Activated naive CD8-positive, alpha-beta T cell treated with anti-CD3 and anti-CD28 coated beads, Interleukin-2, amount 10 ng/mL, durations not matched to agents 7 days and 5 days (primary cell): ENCODE data around the gene TNFRSF1B. TPM values are rescaled to one million over a fixed set of nuclear protein-coding genes. Genes with fewer than 3 reads are reported as not detected.
A peak's percentile ranks its signal among the peaks of the same experiment; 100 is the strongest.

Experiments
- ATAC-seq: fragments of 150-1000 bp; cut with Tn5 transposase; one replicate; pipeline ENCODE4 v1.10.0; 2021; ENCODE audit warnings: low read depth, moderate library complexity
- POLR2A ChIA-PET: fragments of 350-600 bp; sonication (Branson Sonifier 250); formaldehyde crosslinking; loops from one replicate; lab custom pipeline; 2021; ENCODE audit warnings: antibody characterized with exemption; lab: Charles Lee
- DNase-seq: peaks from one replicate; pipeline ENCODE4 v3.0.0; 2021
- H3K27ac Mint-ChIP-seq: one replicate; pipeline ENCODE4 v1.8.0; 2022; ENCODE audit warnings: mild to moderate bottlenecking, mixed read lengths
- H3K27me3 Mint-ChIP-seq: one replicate; pipeline ENCODE4 v1.8.0; 2022; ENCODE audit warnings: mild to moderate bottlenecking, moderate library complexity, mixed read lengths
- H3K36me3 Mint-ChIP-seq: one replicate; pipeline ENCODE4 v1.8.0; 2021; ENCODE audit warnings: mild to moderate bottlenecking, mixed read lengths
- H3K4me1 Mint-ChIP-seq: one replicate; pipeline ENCODE4 v1.8.0; 2021; ENCODE audit warnings: mixed read lengths
- H3K4me3 Mint-ChIP-seq: one replicate; pipeline ENCODE4 v1.8.0; 2022; ENCODE audit warnings: mild to moderate bottlenecking, moderate library complexity, mixed read lengths
- H3K9me3 Mint-ChIP-seq: one replicate; pipeline ENCODE4 v1.8.0; 2021; ENCODE audit warnings: mixed read lengths
- total RNA-seq, 2 experiments: library from RNA; stranded (reverse); gene quantifications; one replicate each; pipeline ENCODE4 v1.2.3, GENCODE V29; 2021

The TNFRSF1B gene
- total RNA-seq, 2 experiments from 2014 or later, result 215 to 246 TPM

DNA sequence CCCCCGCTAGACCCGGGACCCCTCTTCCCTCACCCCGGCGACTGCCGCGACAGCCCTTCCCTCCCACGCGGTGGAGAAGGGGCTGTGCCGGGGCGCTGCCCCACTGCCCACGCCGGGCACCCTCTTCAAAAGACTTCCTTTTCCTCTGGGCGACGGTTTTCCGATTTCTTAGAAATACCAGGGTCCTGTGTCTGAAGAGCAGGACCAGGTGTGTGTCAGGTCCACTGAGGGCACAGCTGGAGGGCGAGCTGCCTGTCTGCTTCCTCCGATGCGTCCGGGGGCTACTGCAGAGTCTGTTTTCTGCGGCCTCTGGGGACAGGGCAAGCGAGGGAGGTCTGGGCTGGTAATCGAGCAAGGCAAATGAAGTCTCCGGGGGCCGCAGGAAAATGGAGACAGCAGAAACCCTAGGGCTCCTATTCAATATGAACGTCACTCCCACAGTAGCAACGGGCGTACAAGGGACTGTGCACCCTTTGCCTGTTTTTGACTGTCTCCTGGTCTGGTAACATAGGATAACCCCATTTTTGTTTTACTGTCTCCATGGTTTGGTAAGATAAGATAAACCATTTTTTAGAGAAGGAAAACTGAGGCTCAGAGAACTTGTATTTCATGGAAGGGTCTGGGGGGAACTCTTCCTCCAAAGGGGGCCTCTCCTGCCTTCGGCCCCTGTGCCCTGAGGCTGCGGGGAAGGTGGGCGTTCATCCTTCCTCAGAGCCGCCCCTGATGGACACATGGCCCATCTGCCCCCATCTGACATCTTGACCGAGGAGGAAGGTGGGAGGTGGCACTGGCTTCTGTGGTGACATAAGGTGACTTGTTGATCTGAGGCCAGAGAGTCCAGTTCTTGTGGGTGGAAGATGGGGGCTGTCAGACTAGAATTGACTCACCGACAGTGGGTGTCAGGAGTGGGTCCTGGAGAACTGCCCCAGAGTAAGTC lies 970 bp downstream of the TNFRSF1B start:
- Mint-ChIP-seq H3K9me3 (no peaks in the 10 kb centered on the region), H3K27ac (peak overlapping the region; percentile 99), H3K27me3 (no peaks in the 10 kb centered on the region), H3K4me3 (peak overlapping the region; percentile 100), H3K4me1 (peaks cover 62% of the 10 kb centered on the region), H3K36me3 (peaks cover 37% of the 10 kb centered on the region)
- ATAC-seq, result peak; percentile 10
- POLR2A ChIA-PET, result interaction anchor here (0.5 to 5.5 kb wide), 5 partner anchors 10 to 34 kb away, joined by 3 to 50 read pairs (median 6); no protein-coding TSS in a partner anchor
- DNase-seq, result no peak

DNA sequence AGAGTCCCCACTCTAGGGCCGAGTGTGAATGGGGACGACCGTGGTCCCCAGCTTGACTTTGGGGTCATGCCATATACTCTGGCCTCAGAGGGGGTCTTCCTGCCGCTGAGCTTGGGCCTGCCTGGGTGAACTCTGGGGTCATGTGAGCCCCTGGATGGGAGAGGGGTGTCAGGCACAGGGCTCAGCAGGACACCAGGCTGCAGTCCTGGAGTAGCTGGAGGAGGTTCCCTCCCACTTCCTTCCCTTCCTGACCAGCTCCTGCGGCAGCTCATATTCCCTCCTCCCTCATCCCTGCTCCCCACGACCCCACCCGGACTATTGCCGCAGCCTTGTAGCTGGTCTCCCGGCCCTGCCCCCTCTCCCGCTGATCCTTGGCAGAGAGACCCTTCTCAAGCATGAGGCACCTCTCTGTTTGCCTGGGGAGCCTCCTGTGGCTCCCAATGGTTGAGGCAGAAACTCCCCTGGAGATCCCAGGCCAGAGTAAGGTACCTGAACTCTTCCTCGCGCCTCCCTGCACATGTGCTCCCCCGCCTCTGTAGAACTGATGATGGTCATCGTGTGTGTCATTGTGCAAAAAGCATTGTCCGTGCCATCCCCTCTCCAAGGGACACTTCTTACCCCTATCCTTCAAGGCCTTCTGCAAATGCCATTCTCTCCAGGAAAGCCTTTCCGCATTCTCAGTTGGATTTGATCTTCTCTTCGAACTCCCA lies 1.8 kb downstream of the TNFRSF1B start:
- peaks cover 38% of the 10 kb centered on the region for H3K36me3 Mint-ChIP-seq
- peak overlapping the region; percentile 99 for H3K27ac Mint-ChIP-seq
- no peaks in the 10 kb centered on the region for H3K9me3 Mint-ChIP-seq
- POLR2A ChIA-PET, result interaction anchor here (0.6 to 5.5 kb wide), 6 partner anchors 9 to 35 kb away, joined by 3 to 50 read pairs (median 4); no protein-coding TSS in a partner anchor
- peak overlapping the region; percentile 100 for H3K4me3 Mint-ChIP-seq
- no peaks in the 10 kb centered on the region for H3K27me3 Mint-ChIP-seq
- no peak for ATAC-seq
- H3K4me1 Mint-ChIP-seq, result peaks cover 63% of the 10 kb centered on the region
- DNase-seq, result no peak

DNA sequence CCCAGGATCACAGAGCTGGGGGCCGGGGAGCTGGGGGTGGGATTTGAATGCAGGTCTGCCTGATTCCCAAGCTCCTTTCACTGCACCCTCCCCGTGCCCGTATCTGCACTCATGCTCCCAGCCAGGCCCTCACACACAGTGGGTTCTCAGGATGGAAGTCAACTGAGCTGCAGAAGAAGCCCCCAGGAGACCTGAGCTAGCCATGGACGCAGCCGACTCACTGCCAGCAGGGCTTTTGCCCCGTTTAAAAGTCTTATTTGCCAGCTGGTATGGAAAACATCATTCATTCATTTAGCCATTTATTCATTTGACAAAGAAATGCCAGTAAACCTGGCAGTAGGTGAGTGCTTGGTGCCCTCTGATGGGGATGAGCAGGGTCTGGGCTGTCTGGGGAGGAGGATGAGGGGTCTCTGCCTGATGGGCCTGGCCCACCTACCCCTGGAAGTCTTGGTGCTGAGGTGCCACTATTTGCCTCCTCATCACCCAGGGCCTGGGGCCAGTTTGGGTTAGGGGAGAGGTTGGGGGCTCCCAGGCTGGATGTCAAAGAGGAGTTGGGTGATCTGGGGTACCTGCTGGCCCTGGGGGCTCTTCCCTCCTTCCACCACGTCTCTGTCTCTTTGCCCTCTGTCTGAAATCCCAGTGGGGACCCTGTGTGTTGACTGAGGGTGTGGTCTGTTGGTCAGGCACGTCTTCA lies 2.8 kb downstream of the TNFRSF1B start:
- POLR2A ChIA-PET, result interaction anchor here (1.2 to 5.5 kb wide), 5 partner anchors 9 to 20 kb away, joined by 3 to 50 read pairs (median 6); no protein-coding TSS in a partner anchor
- DNase-seq, result no peak
- Mint-ChIP-seq H3K4me1 (peaks cover 63% of the 10 kb centered on the region), H3K36me3 (peaks cover 39% of the 10 kb centered on the region), H3K27ac (peak overlapping the region; percentile 75), H3K27me3 (no peaks in the 10 kb centered on the region), H3K9me3 (no peaks in the 10 kb centered on the region), H3K4me3 (peak overlapping the region; percentile 100)
- no peak for ATAC-seq

DNA sequence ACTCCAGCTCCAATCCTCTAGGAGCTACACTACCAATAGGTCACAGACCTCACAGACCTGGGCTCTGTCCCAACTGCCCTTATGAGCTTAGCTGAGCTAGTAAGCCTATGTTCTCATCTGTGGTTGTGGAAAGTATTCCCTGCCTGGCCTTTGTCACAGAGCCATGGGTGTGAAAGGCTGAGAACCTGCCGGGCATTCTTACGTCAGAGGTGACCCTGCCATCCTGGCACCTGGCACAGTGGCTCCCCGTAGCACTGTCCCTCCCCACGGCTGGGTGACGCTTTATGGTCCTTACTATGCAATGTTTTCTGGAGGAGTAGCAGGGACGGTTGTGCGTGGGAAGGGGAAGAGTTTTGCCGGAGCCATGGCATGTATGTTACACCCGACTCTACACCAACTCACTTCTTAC lies 3.5 kb downstream of the TNFRSF1B start:
- Mint-ChIP-seq H3K4me3 (peak overlapping the region; percentile 100), H3K4me1 (peaks cover 63% of the 10 kb centered on the region), H3K36me3 (peaks cover 40% of the 10 kb centered on the region), H3K27ac (peak overlapping the region; percentile 75), H3K9me3 (no peaks in the 10 kb centered on the region), H3K27me3 (no peaks in the 10 kb centered on the region)
- POLR2A ChIA-PET, result interaction anchor here (1.0 to 5.5 kb wide), 3 partner anchors 8 to 10 kb away, joined by 6 to 44 read pairs (median 12); no protein-coding TSS in a partner anchor
- ATAC-seq, result no peak
- no peak for DNase-seq

DNA sequence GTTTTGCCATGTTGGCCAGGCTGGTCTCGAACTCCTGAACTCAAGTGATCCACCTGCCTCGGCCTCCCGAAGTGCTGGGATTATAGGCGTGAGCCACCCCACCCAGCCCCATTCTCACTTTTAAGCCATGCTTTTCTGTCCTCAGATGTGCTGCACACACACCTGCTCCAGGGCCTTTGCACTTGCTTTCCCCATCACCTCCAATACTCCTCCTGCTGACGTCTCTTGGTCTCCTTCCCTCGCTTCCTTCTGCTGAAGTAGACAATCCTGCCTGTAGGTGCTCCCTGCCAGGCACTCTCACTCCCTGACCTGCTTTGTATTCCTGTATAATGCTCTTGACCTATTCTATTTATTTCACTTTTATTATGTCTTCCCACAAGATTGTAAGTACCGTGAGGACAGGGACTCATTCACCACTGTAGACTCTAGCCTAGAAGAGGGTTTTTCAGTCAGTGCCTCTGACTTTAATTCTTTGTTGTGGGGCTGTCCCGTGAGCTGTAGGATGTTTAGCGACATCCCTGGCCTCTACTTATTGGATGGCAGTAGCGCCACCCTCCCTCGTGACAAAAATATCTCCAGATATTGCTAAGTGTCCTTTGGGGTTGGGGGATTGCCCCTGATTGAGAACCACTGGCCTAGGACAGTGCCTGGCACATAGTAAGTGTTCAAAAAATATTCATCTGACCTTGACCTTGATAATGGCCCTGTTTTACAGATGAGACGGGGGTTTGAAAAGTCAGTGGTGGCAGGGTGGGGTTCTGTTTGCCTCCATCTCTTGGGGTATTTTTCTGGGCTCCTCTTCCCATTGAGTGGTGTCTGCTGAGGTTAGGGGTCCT lies 4.6 kb downstream of the TNFRSF1B start:
- H3K4me3 Mint-ChIP-seq, result peak overlapping the region; percentile 82
- no peaks in the 10 kb centered on the region for H3K9me3 Mint-ChIP-seq
- POLR2A ChIA-PET, result interaction anchor here (1.0 to 4.5 kb wide), 4 partner anchors 9 to 261 kb away, joined by 3 to 27 read pairs (median 9); no protein-coding TSS in a partner anchor
- peak overlapping the region; percentile 97 for H3K27ac Mint-ChIP-seq
- peaks cover 70% of the 10 kb centered on the region for H3K4me1 Mint-ChIP-seq
- DNase-seq (no peak), ATAC-seq (no peak)
- H3K36me3 Mint-ChIP-seq, result peaks cover 50% of the 10 kb centered on the region
- H3K27me3 Mint-ChIP-seq, result no peaks in the 10 kb centered on the region

DNA sequence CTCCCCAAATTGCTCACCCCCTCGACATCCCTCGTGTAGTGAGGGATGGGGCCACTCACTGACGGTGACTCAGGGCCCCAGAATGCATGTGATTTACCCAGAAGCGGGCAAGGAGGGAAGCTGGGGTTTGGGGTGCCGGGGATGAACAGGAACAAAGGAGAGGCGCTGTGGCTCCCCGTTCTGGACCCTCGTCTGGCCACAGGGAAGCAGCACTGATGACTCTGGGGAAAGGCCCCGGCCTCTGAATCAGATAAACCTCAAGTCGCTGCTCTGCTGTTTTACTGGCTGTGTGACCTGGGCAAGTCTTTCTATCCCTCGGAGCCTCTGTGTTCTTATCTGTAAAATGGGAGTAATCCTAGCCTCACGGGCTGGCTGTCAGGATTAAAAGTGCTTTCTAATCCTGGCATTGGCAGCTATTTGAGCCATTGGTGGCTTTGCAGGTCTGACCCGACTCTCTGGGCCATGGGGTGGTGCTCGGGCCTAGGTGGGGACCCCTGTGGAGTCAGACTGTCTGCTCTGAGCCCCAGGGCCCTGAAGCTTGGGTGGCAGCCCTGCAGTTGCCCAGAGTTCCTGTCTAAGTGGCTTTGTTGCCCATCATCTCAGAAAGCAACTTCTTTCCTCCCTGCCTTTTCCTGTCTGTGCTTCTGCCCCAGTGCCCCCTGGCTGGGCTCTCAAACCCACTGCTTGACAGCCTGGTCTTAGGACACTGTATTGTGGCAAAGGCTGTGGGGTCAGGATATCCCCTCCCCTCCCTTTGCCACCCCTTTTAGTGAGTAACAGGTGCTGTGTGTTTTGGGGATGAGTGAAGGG lies 5.5 kb downstream of the TNFRSF1B start:
- no peak for DNase-seq
- POLR2A ChIA-PET, result interaction anchor here (1.2 to 4.5 kb wide), 3 partner anchors 10 to 262 kb away, joined by 3 to 27 read pairs (median 12); no protein-coding TSS in a partner anchor
- no peak for ATAC-seq

GRCh38 chr1:12173041-12173509 lies 6.3 kb downstream of the TNFRSF1B start:
- POLR2A ChIA-PET, result interaction anchor here (1.0 to 4.5 kb wide), 6 partner anchors 11 to 58 kb away, joined by 3 to 27 read pairs (median 4); no protein-coding TSS in a partner anchor
- H3K36me3 Mint-ChIP-seq, result peaks cover 52% of the 10 kb centered on the region
- peaks cover 80% of the 10 kb centered on the region for H3K4me1 Mint-ChIP-seq
- peak overlapping the region; percentile 82 for H3K4me3 Mint-ChIP-seq
- H3K27me3 Mint-ChIP-seq, result no peaks in the 10 kb centered on the region
- peak overlapping the region; percentile 97 for H3K27ac Mint-ChIP-seq
- ATAC-seq (no peak), DNase-seq (no peak)
- H3K9me3 Mint-ChIP-seq, result no peaks in the 10 kb centered on the region

More for the DNA sequence above, 5.5 kb downstream of the TNFRSF1B start:
- Mint-ChIP-seq H3K27me3 (no peaks in the 10 kb centered on the region), H3K36me3 (peaks cover 55% of the 10 kb centered on the region), H3K4me1 (peaks cover 73% of the 10 kb centered on the region), H3K4me3 (peak overlapping the region; percentile 82), H3K9me3 (no peaks in the 10 kb centered on the region), H3K27ac (peak overlapping the region; percentile 97)

- ATAC-seq, result peak; percentile 72
- H3K36me3 Mint-ChIP-seq, result peaks cover 52% of the 10 kb centered on the region
- peaks cover 83% of the 10 kb centered on the region for H3K4me1 Mint-ChIP-seq
- POLR2A ChIA-PET, result interaction anchor here (1.0 to 4.5 kb wide), 6 partner anchors 11 to 57 kb away, joined by 3 to 27 read pairs (median 4); no protein-coding TSS in a partner anchor
- peak overlapping the region; percentile 97 for H3K27ac Mint-ChIP-seq
- no peaks in the 10 kb centered on the region for H3K9me3 Mint-ChIP-seq
- H3K4me3 Mint-ChIP-seq, result peak overlapping the region; percentile 82
- peak; percentile 90 for DNase-seq
- no peaks in the 10 kb centered on the region for H3K27me3 Mint-ChIP-seq
Measured at GRCh38 chr1:12173631-12174121, 6.9 kb downstream of the TNFRSF1B start.

- Mint-ChIP-seq H3K27ac (peak overlapping the region; percentile 97), H3K27me3 (no peaks in the 10 kb centered on the region), H3K36me3 (peaks cover 41% of the 10 kb centered on the region), H3K9me3 (no peaks in the 10 kb centered on the region), H3K4me1 (peaks cover 84% of the 10 kb centered on the region), H3K4me3 (peak overlapping the region; percentile 82)
- POLR2A ChIA-PET, result interaction anchor here (1.2 to 4.5 kb wide), 5 partner anchors 9 to 267 kb away, joined by 3 to 27 read pairs (median 4); partner anchors contain the start of gene TNFRSF1B
- no peak for ATAC-seq
- no peak for DNase-seq
Measured at GRCh38 chr1:12174924-12175810, 8.4 kb downstream of the TNFRSF1B start.
